Smooth muscle cell (in vitro differentiated cells): ENCODE data around the gene STX18. TPM values are rescaled to one million over a fixed set of nuclear protein-coding genes. Genes with fewer than 3 reads are reported as not detected.
"Not testable (repeated sequence)": the region's sequence is repeated elsewhere in the genome, so short reads cannot be mapped to it uniquely, and the experiment has no call there.

Experiments used
- DNase-seq: peaks from one replicate; lab custom pipeline; 2025; ENCODE audit not compliant: unreplicated experiment; lab: John Stamatoyannopoulos, UW
- H2AFZ ChIP-seq: fragments of 200-600 bp; sonication (generic); 2 replicates; pipeline ENCODE4 v1.6.0; 2016; ENCODE audit warnings: antibody characterized with exemption, low read depth, mild to moderate bottlenecking
- H3F3A ChIP-seq: fragments of 200-600 bp; sonication (generic); 2 replicates; pipeline ENCODE4 v1.6.0; 2017; ENCODE audit warnings: antibody characterized with exemption, low read depth
- H3K27ac ChIP-seq: fragments of 200-600 bp; sonication (generic); 2 replicates; pipeline ENCODE4 v1.5.1; 2016; ENCODE audit warnings: low read depth, mild to moderate bottlenecking
- H3K27me3 ChIP-seq: fragments of 200-600 bp; sonication (generic); 2 replicates; pipeline ENCODE4 v1.6.1; 2016; ENCODE audit warnings: low read depth, mild to moderate bottlenecking
- H3K36me3 ChIP-seq: fragments of 200-600 bp; sonication (generic); 2 replicates; pipeline ENCODE4 v1.5.1; 2016; ENCODE audit warnings: low read depth
- H3K4me1 ChIP-seq: fragments of 200-600 bp; sonication (generic); 2 replicates; pipeline ENCODE4 v1.5.1; 2016; ENCODE audit warnings: low read depth
- H3K4me2 ChIP-seq: fragments of 200-600 bp; sonication (generic); 2 replicates; pipeline ENCODE4 v1.6.0; 2016; ENCODE audit warnings: mild to moderate bottlenecking
- H3K4me3 ChIP-seq: fragments of 200-600 bp; sonication (generic); 2 replicates; pipeline ENCODE4 v1.5.1; 2016; ENCODE audit warnings: mild to moderate bottlenecking
- H3K79me2 ChIP-seq: fragments of 200-600 bp; sonication (generic); 2 replicates; pipeline ENCODE4 v1.6.0; 2016; ENCODE audit warnings: low read depth, mild to moderate bottlenecking
- H3K9ac ChIP-seq: fragments of 200-600 bp; sonication (generic); 2 replicates; pipeline ENCODE4 v1.6.0; 2016; ENCODE audit warnings: low read depth
- H3K9me3 ChIP-seq: fragments of 200-600 bp; sonication (generic); replicated peaks from 2 replicates; pipeline ENCODE4 v1.5.1; 2016; ENCODE audit warnings: low read depth
- H4K20me1 ChIP-seq: fragments of 200-600 bp; sonication (generic); 2 replicates; pipeline ENCODE4 v1.6.0; 2016; ENCODE audit warnings: low read depth
- WGBS: methylation state at CpG from one replicate; pipeline ENCODE4 v1.1.7; 2016; ENCODE audit warnings: low lambda C conversion rate; 5-methylcytosine and 5-hydroxymethylcytosine counted together
- polyA plus RNA-seq: library from polyadenylated mRNA; unstranded; fragments of >200 nt; fragmentation: Nextera tagmentation; extraction: Ambion mirVana; gene quantifications from 2 replicates; pipeline ENCODE4 v1.2.1, GENCODE V29; 2016
- total RNA-seq: library from RNA; depleted of rRNA; stranded (reverse); fragments of >200 nt; gene quantifications from 2 replicates; pipeline ENCODE4 v1.2.3, GENCODE V29; 2014
- TF ChIP-seq, protein P1 (sequence below): fragments of 200-600 bp; sonication (generic); IDR thresholded peaks from 2 replicates; pipeline ENCODE4 v1.5.1; 2017; ENCODE audit warnings: borderline replicate concordance, mild to moderate bottlenecking, antibody characterized with exemption; ENCODE audit not compliant: insufficient read depth, poor library complexity, severe bottlenecking

Gene STX18
- total and polyA plus RNA-seq, 2 experiments from 2014 or later = 17.7 to 23.3 TPM

DNA sequence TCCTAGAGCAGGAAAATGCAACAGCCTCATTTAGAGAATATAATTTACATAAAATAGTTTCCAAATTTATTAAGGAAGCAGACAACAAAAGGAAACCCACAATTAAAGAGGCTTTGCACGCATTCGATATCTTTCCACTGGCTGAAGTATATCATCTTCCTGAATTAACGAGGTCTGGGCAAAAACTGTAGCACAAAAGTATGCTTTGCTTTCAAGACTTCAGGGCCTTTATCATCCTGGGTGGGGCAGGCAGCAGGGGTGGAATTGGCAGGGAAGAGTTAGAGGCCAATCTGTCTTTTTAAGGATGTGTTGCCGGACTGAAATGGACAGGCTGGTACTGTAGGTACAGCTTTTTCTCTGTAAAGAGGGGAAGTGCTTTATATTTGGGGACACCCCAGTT, 17.0 kb upstream of the STX18 start:
- no peaks in the 10 kb centered on the region for H3K36me3 ChIP-seq
- no peak overlapping the region for H3K27ac ChIP-seq
- no peaks in the 10 kb centered on the region for H3K9me3 ChIP-seq
- no peaks in the 10 kb centered on the region for H3K79me2 ChIP-seq
- no peaks in the 10 kb centered on the region for H3K4me1 ChIP-seq
- H4K20me1 ChIP-seq = no peaks in the 10 kb centered on the region
- no peak for DNase-seq
- no peak overlapping the region for H2AFZ ChIP-seq
- TF ChIP-seq, protein P1, sequence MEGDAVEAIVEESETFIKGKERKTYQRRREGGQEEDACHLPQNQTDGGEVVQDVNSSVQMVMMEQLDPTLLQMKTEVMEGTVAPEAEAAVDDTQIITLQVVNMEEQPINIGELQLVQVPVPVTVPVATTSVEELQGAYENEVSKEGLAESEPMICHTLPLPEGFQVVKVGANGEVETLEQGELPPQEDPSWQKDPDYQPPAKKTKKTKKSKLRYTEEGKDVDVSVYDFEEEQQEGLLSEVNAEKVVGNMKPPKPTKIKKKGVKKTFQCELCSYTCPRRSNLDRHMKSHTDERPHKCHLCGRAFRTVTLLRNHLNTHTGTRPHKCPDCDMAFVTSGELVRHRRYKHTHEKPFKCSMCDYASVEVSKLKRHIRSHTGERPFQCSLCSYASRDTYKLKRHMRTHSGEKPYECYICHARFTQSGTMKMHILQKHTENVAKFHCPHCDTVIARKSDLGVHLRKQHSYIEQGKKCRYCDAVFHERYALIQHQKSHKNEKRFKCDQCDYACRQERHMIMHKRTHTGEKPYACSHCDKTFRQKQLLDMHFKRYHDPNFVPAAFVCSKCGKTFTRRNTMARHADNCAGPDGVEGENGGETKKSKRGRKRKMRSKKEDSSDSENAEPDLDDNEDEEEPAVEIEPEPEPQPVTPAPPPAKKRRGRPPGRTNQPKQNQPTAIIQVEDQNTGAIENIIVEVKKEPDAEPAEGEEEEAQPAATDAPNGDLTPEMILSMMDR = no peak
- no peaks in the 10 kb centered on the region for H3F3A ChIP-seq
- H3K4me2 ChIP-seq = no peak overlapping the region
- no peak overlapping the region for H3K9ac ChIP-seq
- H3K27me3 ChIP-seq = no peaks in the 10 kb centered on the region
- no peak overlapping the region for H3K4me3 ChIP-seq
- 84% methylated on average over 4 of the region's 4 CpGs for WGBS

DNA sequence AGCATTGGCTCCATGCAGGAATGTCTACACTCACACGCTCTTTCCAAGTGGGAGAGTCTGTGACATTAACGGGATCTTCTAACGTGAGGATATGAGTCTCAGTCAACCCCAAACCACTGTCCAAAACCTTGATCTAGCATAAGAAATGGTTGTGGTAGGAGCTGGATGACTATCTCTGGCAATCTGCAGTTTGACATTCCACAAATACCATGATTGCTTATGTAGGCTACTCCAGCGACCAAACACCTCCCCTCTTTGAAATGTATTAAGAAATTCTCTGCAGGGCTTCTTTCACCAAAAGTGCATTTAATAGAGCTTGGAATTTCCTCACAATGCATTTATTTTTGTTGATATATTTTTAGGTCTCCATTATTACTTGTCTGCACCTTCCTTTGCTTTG, 14.1 kb upstream of the STX18 start:
- H3K4me1 ChIP-seq = no peaks in the 10 kb centered on the region

DNA sequence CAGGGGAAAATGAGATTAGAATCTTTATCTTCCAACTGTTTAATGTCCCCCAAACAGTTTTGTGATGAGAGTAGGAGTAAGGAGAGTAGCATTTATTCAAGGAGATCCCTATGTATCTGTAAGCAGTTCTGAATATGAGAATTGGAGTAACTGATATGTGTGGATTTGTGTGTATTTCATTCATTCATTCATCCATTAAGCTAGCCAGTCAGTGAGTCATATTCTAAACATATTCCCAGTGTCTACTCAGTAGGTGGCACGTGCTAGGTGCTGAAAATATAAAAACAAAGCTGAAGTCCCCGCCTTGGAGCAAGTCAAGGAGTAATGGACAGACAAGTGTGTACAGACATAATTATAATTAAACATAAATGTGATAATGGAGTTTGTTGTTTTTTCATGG, 12.4 kb upstream of the STX18 start:
- Histone ChIP-seq H4K20me1 (no peaks in the 10 kb centered on the region), H3K4me2 (no peak overlapping the region), H3K9ac (no peak overlapping the region), H3K27ac (no peak overlapping the region), H3F3A (no peaks in the 10 kb centered on the region), H3K36me3 (no peaks in the 10 kb centered on the region), H3K9me3 (no peaks in the 10 kb centered on the region), H2AFZ (no peak overlapping the region), H3K79me2 (no peaks in the 10 kb centered on the region), H3K4me1 (no peaks in the 10 kb centered on the region), H3K4me3 (no peak overlapping the region), H3K27me3 (no peaks in the 10 kb centered on the region)
- WGBS = 79% methylated on average over 2 of the region's 2 CpGs
- no peak for DNase-seq
- TF ChIP-seq, protein P1 = no peak

More for the DNA sequence above, 14.1 kb upstream of the STX18 start:
- DNase-seq = no peak
- no peak overlapping the region for H2AFZ ChIP-seq
- 21% methylated on average over 4 of the region's 4 CpGs for WGBS
- no peaks in the 10 kb centered on the region for H3K9me3 ChIP-seq
- TF ChIP-seq, protein P1 = no peak
- no peak overlapping the region for H3K4me3 ChIP-seq
- H3K27me3 ChIP-seq = no peaks in the 10 kb centered on the region
- no peak overlapping the region for H3K27ac ChIP-seq
- H4K20me1 ChIP-seq = no peaks in the 10 kb centered on the region
- H3K36me3 ChIP-seq = no peaks in the 10 kb centered on the region
- H3K79me2 ChIP-seq = no peaks in the 10 kb centered on the region
- no peaks in the 10 kb centered on the region for H3F3A ChIP-seq
- H3K4me2 ChIP-seq = peak overlapping the region; percentile 61
- no peak overlapping the region for H3K9ac ChIP-seq

DNA sequence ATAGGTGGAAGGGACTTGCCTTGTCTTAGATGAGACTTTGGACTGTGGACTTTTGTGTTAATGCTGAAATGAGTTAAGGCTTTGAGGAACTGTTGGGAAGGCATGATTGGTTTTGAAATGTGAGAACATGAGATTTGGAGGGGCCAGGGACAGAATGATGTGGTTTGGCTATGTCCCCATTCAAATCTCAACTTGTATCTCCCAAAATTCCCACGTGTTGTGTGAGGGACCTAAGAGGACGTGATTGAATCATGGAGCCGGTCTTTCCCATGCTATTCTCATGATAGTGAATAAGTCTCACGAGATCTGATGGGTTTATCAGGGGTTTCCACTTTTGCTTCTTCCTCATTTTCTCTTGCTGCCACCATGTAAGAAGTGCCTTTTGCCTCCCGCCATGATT, 10.2 kb upstream of the STX18 start:
- H3K9me3 ChIP-seq, H3K79me2 ChIP-seq, H3K36me3 ChIP-seq, H2AFZ ChIP-seq, H3K27ac ChIP-seq, DNase-seq, H3K4me2 ChIP-seq, H3K27me3 ChIP-seq, H3K4me3 ChIP-seq, H4K20me1 ChIP-seq, H3K9ac ChIP-seq, H3K4me1 ChIP-seq, H3F3A ChIP-seq: not testable (repeated sequence)
- 98% methylated on average over 5 of the region's 5 CpGs for WGBS

DNA sequence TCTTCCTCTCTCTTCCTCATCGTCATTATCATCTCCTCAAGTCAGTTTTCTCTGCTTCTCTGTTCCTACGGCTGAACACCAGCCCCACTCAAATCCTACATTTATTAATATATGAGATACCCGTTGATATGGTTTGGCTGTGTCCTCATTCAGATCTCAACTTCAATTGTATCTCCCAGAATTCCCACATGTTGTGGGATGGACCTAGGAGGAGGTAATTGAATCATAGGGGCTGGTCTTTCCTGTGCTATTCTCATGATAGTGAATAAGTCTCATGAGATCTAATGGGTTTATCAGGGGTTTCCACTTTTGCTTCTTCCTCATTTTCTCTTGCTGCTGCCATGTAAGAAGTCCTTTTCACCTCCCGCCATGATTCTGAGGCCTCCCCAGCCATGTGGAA, 8.3 kb upstream of the STX18 start:
- 97% methylated on average over 4 of the region's 4 CpGs for WGBS
- not testable (repeated sequence) for DNase-seq, H3K4me3 ChIP-seq, H3K4me2 ChIP-seq, H3K4me1 ChIP-seq, H3K27ac ChIP-seq, H3F3A ChIP-seq, H4K20me1 ChIP-seq, H3K9me3 ChIP-seq, H3K27me3 ChIP-seq, H3K9ac ChIP-seq, H3K36me3 ChIP-seq, H2AFZ ChIP-seq, H3K79me2 ChIP-seq
